Measurements from ENCODE around the gene CSNK1A1.

DNA sequence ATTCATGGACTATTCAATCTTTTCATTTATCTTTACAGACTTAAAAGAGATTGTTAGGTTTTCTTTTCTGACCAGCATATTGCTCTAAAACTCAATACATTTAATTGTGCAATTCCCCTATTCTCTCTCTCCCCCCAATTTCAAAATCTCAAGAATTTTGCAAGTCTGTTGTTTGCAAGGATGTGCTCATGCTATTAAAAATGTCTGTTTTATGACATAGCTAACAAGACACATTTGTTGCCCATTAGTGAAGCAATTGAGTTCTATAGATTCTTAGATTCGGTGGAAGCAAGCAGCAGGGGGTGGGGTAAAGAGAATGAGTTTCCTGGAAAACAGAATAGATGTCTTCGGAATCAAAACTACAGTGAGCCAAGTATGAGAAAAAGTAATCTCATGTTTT, 8.5 kb upstream of the CSNK1A1 start:
- no peak for TF ChIP-seq TAF1 (IDR thresholded peaks at IDR 0.05; ENCODE audit: low read depth, low read length)
- TF ChIP-seq POLR2A (IDR thresholded peaks at IDR 0.05; ENCODE audit: low read depth, low read length) = no peak
- TF ChIP-seq POLR2AphosphoS5 (IDR thresholded peaks at IDR 0.05; ENCODE audit: low read depth, low read length) = no peak

Measured in GM12891 (cell line).